Astrocyte (in vitro differentiated cells and primary cell): Measurements from ENCODE around the gene DHX36. TPM values are rescaled to one million over a fixed set of nuclear protein-coding genes. Genes with fewer than 3 reads are reported as not detected.
A peak's percentile ranks its signal among the peaks of the same experiment; 100 is the strongest.

Source experiments
- DNase-seq: peaks from one replicate; pipeline ENCODE4 v3.0.0-alpha.2; 2010; ENCODE audit warnings: low read depth
- FAIRE-seq: peaks from 2 replicates; lab custom pipeline; 2011; peaks lifted over from hg19 to GRCh38; lab: Jason Lieb, UNC
- H2AFZ ChIP-seq: 2 replicates; pipeline ENCODE4 v1.6.0; 2012; ENCODE audit warnings: low read depth, low read length, inconsistent platforms
- H3K27ac ChIP-seq: 2 replicates; pipeline ENCODE4 v1.5.1; 2011; ENCODE audit warnings: low read depth, low read length, inconsistent platforms
- H3K27me3 ChIP-seq: 2 replicates; pipeline ENCODE4 v1.6.0; 2011; ENCODE audit warnings: low read length, inconsistent platforms; ENCODE audit not compliant: insufficient read depth
- H3K36me3 ChIP-seq: 2 replicates; pipeline ENCODE4 v1.5.1; 2011; ENCODE audit warnings: low read length, inconsistent platforms; ENCODE audit not compliant: insufficient read depth
- H3K4me1 ChIP-seq: 2 replicates; pipeline ENCODE4 v1.5.1; 2011; ENCODE audit warnings: low read length, inconsistent platforms; ENCODE audit not compliant: insufficient read depth
- H3K4me2 ChIP-seq: 2 replicates; pipeline ENCODE4 v1.6.0; 2012; ENCODE audit warnings: low read length, inconsistent platforms
- H3K4me3 ChIP-seq: 2 replicates; pipeline ENCODE4 v1.5.1; 2011; ENCODE audit warnings: low read depth, mild to moderate bottlenecking, low read length, inconsistent platforms; ENCODE audit not compliant: insufficient read depth
- H3K79me2 ChIP-seq: 2 replicates; pipeline ENCODE4 v1.6.0; 2012; ENCODE audit warnings: mild to moderate bottlenecking, low read length, inconsistent platforms; ENCODE audit not compliant: insufficient read depth
- H3K9ac ChIP-seq: 2 replicates; pipeline ENCODE4 v1.6.0; 2012; ENCODE audit warnings: mild to moderate bottlenecking, low read length, inconsistent platforms
- H3K9me3 ChIP-seq: 2 replicates; pipeline ENCODE4 v1.5.1; 2012; ENCODE audit warnings: low read depth, mild to moderate bottlenecking, low read length, inconsistent platforms; ENCODE audit not compliant: insufficient read depth
- H4K20me1 ChIP-seq: 2 replicates; pipeline ENCODE4 v1.6.0; 2012; ENCODE audit warnings: low read length, inconsistent platforms; ENCODE audit not compliant: insufficient read depth
- H3K27ac Mint-ChIP-seq: one replicate; pipeline ENCODE4 v1.8.0; 2021; ENCODE audit warnings: mild to moderate bottlenecking, mixed read lengths; ENCODE audit not compliant: unreplicated experiment
- H3K27me3 Mint-ChIP-seq: one replicate; pipeline ENCODE4 v1.8.0; 2021; ENCODE audit warnings: low read depth, mixed read lengths; ENCODE audit not compliant: unreplicated experiment
- H3K36me3 Mint-ChIP-seq: one replicate; pipeline ENCODE4 v1.8.0; 2021; ENCODE audit warnings: low read depth, mixed read lengths; ENCODE audit not compliant: unreplicated experiment
- H3K4me1 Mint-ChIP-seq: one replicate; pipeline ENCODE4 v1.8.0; 2021; ENCODE audit warnings: low read depth, mixed read lengths; ENCODE audit not compliant: unreplicated experiment
- H3K4me3 Mint-ChIP-seq: one replicate; pipeline ENCODE4 v1.8.0; 2021; ENCODE audit warnings: mild to moderate bottlenecking, moderate library complexity, mixed read lengths; ENCODE audit not compliant: unreplicated experiment
- H3K9me3 Mint-ChIP-seq: one replicate; pipeline ENCODE4 v1.8.0; 2021; ENCODE audit warnings: mild to moderate bottlenecking, mixed read lengths; ENCODE audit not compliant: unreplicated experiment
- CTCF ChIP-seq: IDR thresholded peaks from 2 replicates; pipeline ENCODE4 v1.5.1; 2011; ENCODE audit warnings: low read depth, mild to moderate bottlenecking, inconsistent platforms, low read length, moderate library complexity; ENCODE audit not compliant: insufficient read depth
- EZH2 ChIP-seq: IDR thresholded peaks from 2 replicates; pipeline ENCODE4 v1.6.1; 2012; ENCODE audit warnings: mild to moderate bottlenecking, low read length, inconsistent platforms; ENCODE audit not compliant: insufficient read depth
- total RNA-seq: library from RNA; stranded (reverse); gene quantifications from 2 replicates; pipeline ENCODE4 v1.2.1, GENCODE V29; 2021

The DHX36 gene
- total RNA-seq, 1 donor from 2014 or later: 68.9 TPM

GRCh38 chr3:154310840-154311239 lies 13.4 kb downstream of the DHX36 start:
- H3K4me3 ChIP-seq: no peak overlapping the region
- no peak for TF ChIP-seq CTCF
- TF ChIP-seq EZH2: no peak
- no peak overlapping the region for H3K27ac ChIP-seq
- H3K36me3 Mint-ChIP-seq: peaks cover 5% of the 10 kb centered on the region
- peaks cover 47% of the 10 kb centered on the region for H3K79me2 ChIP-seq
- H2AFZ ChIP-seq: no peak overlapping the region
- H3K36me3 ChIP-seq: peaks cover 37% of the 10 kb centered on the region
- H3K9me3 ChIP-seq: no peaks in the 10 kb centered on the region
- H3K9ac ChIP-seq: no peak overlapping the region
- no peak overlapping the region for H3K4me2 ChIP-seq
- no peaks in the 10 kb centered on the region for H3K4me1 ChIP-seq
- H4K20me1 ChIP-seq: peaks cover 9% of the 10 kb centered on the region
- H3K9me3 Mint-ChIP-seq: no peaks in the 10 kb centered on the region
- FAIRE-seq (no peak), DNase-seq (no peak)
- H3K4me3 Mint-ChIP-seq: no peak overlapping the region
- H3K4me1 Mint-ChIP-seq: peaks cover 8% of the 10 kb centered on the region
- no peak overlapping the region for H3K27ac Mint-ChIP-seq
- H3K27me3 ChIP-seq: no peaks in the 10 kb centered on the region
- no peaks in the 10 kb centered on the region for H3K27me3 Mint-ChIP-seq

- no peaks in the 10 kb centered on the region for H3K27me3 ChIP-seq
- FAIRE-seq (no peak), DNase-seq (peak; percentile 8)
- H3K4me1 Mint-ChIP-seq: peaks cover 8% of the 10 kb centered on the region
- H2AFZ ChIP-seq: no peak overlapping the region
- no peaks in the 10 kb centered on the region for H3K4me1 ChIP-seq
- H3K4me3 ChIP-seq: no peak overlapping the region
- H3K9me3 Mint-ChIP-seq: no peaks in the 10 kb centered on the region
- peaks cover 49% of the 10 kb centered on the region for H3K36me3 ChIP-seq
- H3K27ac ChIP-seq: no peak overlapping the region
- no peak for TF ChIP-seq CTCF
- no peak for TF ChIP-seq EZH2
- peaks cover 20% of the 10 kb centered on the region for H3K79me2 ChIP-seq
- H3K9ac ChIP-seq: no peak overlapping the region
- no peak overlapping the region for H3K27ac Mint-ChIP-seq
- H3K27me3 Mint-ChIP-seq: no peaks in the 10 kb centered on the region
- no peak overlapping the region for H3K4me2 ChIP-seq
- no peaks in the 10 kb centered on the region for H3K9me3 ChIP-seq
- no peak overlapping the region for H3K4me3 Mint-ChIP-seq
- peaks cover 3% of the 10 kb centered on the region for H3K36me3 Mint-ChIP-seq
- H4K20me1 ChIP-seq: peaks cover 9% of the 10 kb centered on the region
Measured at GRCh38 chr3:154307363-154307762, 16.9 kb downstream of the DHX36 start.

GRCh38 chr3:154304936-154305335 lies 19.4 kb downstream of the DHX36 start:
- H3K9me3 Mint-ChIP-seq: no peaks in the 10 kb centered on the region
- Histone ChIP-seq H3K79me2 (peaks cover 20% of the 10 kb centered on the region), H3K27ac (no peak overlapping the region), H3K36me3 (peaks cover 60% of the 10 kb centered on the region), H3K9me3 (no peaks in the 10 kb centered on the region), H4K20me1 (peaks cover 9% of the 10 kb centered on the region), H3K4me2 (no peak overlapping the region), H2AFZ (no peak overlapping the region), H3K4me1 (no peaks in the 10 kb centered on the region), H3K4me3 (no peak overlapping the region), H3K9ac (no peak overlapping the region), H3K27me3 (no peaks in the 10 kb centered on the region)
- no peaks in the 10 kb centered on the region for H3K27me3 Mint-ChIP-seq
- no peak for DNase-seq
- no peak for FAIRE-seq
- H3K27ac Mint-ChIP-seq: no peak overlapping the region
- H3K36me3 Mint-ChIP-seq: peaks cover 3% of the 10 kb centered on the region
- TF ChIP-seq CTCF (no peak), EZH2 (no peak)
- no peak overlapping the region for H3K4me3 Mint-ChIP-seq
- H3K4me1 Mint-ChIP-seq: peaks cover 8% of the 10 kb centered on the region
